Nephron (organoid): ENCODE data around the gene SLC25A20.

Source experiments
- H3K27ac Mint-ChIP-seq, 3 experiments: 2 replicates each; pipeline ENCODE4 v1.8.0; 2020; ENCODE audit warnings: mixed read lengths in 3 of 3, mild to moderate bottlenecking in 2 of 3, moderate library complexity in 1 of 3
- H3K27me3 Mint-ChIP-seq: 2 replicates; pipeline ENCODE4 v1.8.0; 2021; ENCODE audit warnings: low read depth, mild to moderate bottlenecking, moderate library complexity, mixed read lengths
- H3K36me3 Mint-ChIP-seq: 2 replicates; pipeline ENCODE4 v1.8.0; 2020; ENCODE audit warnings: low read depth, mixed read lengths
- H3K4me1 Mint-ChIP-seq: 2 replicates; pipeline ENCODE4 v1.8.0; 2020; ENCODE audit warnings: mixed read lengths
- H3K4me3 Mint-ChIP-seq, 3 experiments: 2 replicates each; pipeline ENCODE4 v1.8.0; 2020; ENCODE audit warnings: mild to moderate bottlenecking in 3 of 3, mixed read lengths in 3 of 3, moderate library complexity in 2 of 3
- H3K9me3 Mint-ChIP-seq: 2 replicates; pipeline ENCODE4 v1.8.0; 2020; ENCODE audit warnings: mixed read lengths
- TF ChIP-seq, protein P1 (sequence below), 3 experiments: fragments of 200-600 bp; sonication (generic); IDR thresholded peaks; one replicate each; pipeline ENCODE4 v1.5.0; 2021; ENCODE audit warnings: antibody characterized with exemption in 3 of 3; ENCODE audit not compliant: unreplicated experiment in 3 of 3

Gene SLC25A20

DNA sequence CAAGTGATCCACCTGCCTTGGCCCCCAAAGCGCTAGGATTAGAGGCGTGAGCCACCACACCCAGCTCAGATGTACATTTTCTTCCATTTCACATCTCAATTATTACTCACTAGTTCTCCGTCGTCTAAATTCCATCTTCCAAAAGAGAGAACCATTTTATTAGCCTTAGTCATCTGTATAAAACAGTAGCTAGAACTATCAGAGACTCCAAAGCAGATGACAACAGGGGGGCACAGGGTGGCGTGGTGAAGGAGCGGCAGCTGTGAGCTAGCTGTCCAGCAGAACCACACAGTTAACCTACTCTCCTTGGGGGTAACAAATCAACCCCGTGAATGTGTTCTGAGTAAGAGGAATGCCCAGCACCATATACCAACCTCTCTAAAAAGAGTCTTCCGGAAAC is 7.1 kb downstream of the SLC25A20 start:
- Mint-ChIP-seq H3K27me3 (no peaks in the 10 kb centered on the region), H3K9me3 (no peaks in the 10 kb centered on the region), H3K27ac (no peak overlapping the region), H3K36me3 (peaks cover 4% of the 10 kb centered on the region), H3K4me3 (no peak overlapping the region), H3K4me1 (peaks cover under 1% of the 10 kb centered on the region)
- TF ChIP-seq, protein P1, sequence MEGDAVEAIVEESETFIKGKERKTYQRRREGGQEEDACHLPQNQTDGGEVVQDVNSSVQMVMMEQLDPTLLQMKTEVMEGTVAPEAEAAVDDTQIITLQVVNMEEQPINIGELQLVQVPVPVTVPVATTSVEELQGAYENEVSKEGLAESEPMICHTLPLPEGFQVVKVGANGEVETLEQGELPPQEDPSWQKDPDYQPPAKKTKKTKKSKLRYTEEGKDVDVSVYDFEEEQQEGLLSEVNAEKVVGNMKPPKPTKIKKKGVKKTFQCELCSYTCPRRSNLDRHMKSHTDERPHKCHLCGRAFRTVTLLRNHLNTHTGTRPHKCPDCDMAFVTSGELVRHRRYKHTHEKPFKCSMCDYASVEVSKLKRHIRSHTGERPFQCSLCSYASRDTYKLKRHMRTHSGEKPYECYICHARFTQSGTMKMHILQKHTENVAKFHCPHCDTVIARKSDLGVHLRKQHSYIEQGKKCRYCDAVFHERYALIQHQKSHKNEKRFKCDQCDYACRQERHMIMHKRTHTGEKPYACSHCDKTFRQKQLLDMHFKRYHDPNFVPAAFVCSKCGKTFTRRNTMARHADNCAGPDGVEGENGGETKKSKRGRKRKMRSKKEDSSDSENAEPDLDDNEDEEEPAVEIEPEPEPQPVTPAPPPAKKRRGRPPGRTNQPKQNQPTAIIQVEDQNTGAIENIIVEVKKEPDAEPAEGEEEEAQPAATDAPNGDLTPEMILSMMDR (IDR thresholded peaks at IDR 0.05; ENCODE audit: unreplicated experiment in 3 of 3): no peak

DNA sequence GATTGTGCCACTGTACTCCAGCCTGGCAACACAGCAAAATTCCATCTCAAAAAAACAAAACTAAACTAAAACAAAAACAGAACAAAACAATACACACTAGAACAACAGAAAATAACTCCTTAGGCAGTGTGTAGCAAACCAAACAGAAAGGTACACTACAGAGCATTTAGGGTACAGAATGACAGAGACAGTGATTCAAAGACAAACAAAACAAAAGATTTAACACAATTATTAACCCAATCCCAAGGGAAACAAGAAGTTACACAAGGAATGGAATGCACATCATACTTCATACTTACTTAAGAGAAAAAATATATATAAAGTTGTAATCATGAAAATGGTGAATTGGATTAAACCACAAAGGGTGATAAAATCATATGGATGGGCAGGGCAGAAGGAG is 12.9 kb downstream of the SLC25A20 start:
- no peaks in the 10 kb centered on the region for H3K9me3 Mint-ChIP-seq
- H3K27ac Mint-ChIP-seq: no peak overlapping the region
- H3K4me1 Mint-ChIP-seq: no peaks in the 10 kb centered on the region

DNA sequence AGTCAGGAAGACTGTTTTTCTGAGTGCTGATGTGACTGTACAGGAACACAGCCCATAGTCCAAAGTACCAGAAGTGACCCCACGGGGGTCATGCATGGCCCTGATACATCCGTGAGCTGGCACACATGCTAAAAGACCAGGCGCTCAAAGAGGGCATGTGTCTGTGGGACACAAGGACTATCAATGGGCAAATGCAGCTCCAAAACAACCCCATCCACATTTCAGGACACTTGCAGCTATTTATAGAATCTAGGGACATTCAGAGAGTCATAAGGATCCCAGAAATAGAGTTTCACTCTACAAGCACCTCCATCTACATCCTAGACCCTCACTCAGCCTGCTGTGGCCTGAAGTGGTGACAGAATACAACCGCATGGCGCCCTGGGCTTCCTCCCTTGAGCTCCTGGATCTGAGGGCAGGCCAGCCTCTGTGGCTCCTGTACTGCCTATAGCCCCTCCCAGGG is 17.0 kb downstream of the SLC25A20 start:
- Mint-ChIP-seq H3K9me3 (no peaks in the 10 kb centered on the region), H3K27me3 (no peaks in the 10 kb centered on the region), H3K27ac (no peak overlapping the region), H3K4me1 (no peaks in the 10 kb centered on the region), H3K36me3 (peaks cover 8% of the 10 kb centered on the region), H3K4me3 (no peak overlapping the region)
- TF ChIP-seq, protein P1 (IDR thresholded peaks at IDR 0.05; ENCODE audit: unreplicated experiment in 3 of 3): no peak

More for the DNA sequence above, 12.9 kb downstream of the SLC25A20 start:
- H3K4me3 Mint-ChIP-seq: no peak overlapping the region
- TF ChIP-seq, protein P1 (IDR thresholded peaks at IDR 0.05; ENCODE audit: unreplicated experiment in 3 of 3): no peak
- H3K27me3 Mint-ChIP-seq: no peaks in the 10 kb centered on the region
- H3K36me3 Mint-ChIP-seq: peaks cover 8% of the 10 kb centered on the region

DNA sequence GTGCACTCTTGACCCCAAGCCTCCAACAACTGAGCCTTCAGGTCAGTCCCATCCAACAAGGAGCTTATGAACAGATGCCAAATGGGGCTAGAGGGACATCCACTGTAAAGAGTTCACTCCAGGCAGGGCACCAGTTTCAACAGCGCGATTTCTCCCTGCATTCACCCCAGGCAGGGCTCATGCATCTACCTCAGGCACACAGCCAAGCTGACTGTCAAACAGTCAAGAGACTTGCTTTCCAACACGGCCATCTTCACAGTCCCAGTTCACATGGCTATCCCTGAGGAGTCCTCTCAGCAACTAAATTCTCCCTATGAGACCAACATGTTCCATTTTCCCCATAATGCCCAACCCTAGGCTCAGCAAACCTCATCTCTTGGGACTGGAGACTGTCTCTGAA is 17.7 kb downstream of the SLC25A20 start:
- Mint-ChIP-seq H3K4me3 (no peak overlapping the region), H3K27ac (no peak overlapping the region), H3K9me3 (no peaks in the 10 kb centered on the region), H3K36me3 (peaks cover 8% of the 10 kb centered on the region), H3K27me3 (no peaks in the 10 kb centered on the region), H3K4me1 (no peaks in the 10 kb centered on the region)
- TF ChIP-seq, protein P1 (IDR thresholded peaks at IDR 0.05; ENCODE audit: unreplicated experiment in 3 of 3): no peak

DNA sequence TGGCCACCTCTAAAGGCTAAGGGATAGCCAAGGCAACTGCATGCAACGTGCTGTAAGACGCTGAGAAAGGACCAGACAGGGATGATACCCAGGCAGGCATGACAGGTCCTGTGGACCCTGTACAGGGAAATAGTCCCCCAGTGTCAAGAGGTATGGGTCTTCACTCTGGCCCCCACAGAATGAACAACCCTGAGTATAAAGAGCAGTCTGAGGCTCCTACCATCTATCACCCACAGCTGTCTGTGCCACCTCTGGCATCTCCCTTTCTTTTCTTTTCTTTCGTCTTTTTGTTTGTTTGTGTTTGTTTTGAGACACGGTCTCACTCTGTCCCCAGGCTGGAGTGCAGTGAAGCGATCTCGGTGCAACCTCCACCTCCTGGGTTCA is 18.7 kb downstream of the SLC25A20 start:
- Mint-ChIP-seq H3K4me1 (no peaks in the 10 kb centered on the region), H3K27me3 (no peaks in the 10 kb centered on the region), H3K9me3 (no peaks in the 10 kb centered on the region), H3K27ac (no peak overlapping the region), H3K4me3 (no peak overlapping the region), H3K36me3 (peaks cover 8% of the 10 kb centered on the region)
- TF ChIP-seq, protein P1 (IDR thresholded peaks at IDR 0.05; ENCODE audit: unreplicated experiment in 3 of 3): no peak

DNA sequence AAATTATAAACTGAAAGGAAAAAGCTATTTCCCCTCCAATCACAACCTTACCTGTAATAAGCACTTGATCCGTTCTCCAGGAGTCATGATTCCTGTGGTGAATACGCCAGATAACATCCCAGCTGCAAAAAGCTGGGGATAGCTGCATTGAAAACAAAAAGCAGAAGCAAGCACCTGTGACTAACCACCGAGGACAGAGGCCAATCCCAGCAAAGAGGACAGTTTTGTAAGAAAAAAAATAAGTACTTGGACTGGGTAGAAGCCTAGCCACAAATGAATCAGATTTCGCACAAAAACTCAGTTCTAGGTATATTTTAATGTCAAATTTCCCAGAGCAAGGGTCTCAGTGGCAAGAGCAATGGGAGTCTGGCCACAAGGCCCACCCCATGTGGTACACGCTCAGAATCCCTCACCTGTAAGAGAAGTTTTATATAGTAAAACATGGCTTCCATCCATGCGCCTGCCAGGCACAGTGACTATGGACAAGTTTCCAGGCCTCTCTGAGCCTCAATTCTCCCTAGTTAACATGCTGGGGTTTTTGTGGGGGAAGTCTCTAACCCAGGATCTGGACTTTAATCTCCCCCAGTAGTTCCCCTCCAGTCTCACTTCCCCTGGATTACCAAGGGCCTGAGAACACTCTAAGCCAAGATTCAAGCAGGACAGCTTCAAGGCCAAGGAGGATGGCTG is 19.2 kb downstream of the SLC25A20 start:
- Mint-ChIP-seq H3K9me3 (no peaks in the 10 kb centered on the region), H3K4me3 (no peak overlapping the region), H3K27me3 (no peaks in the 10 kb centered on the region), H3K4me1 (no peaks in the 10 kb centered on the region), H3K36me3 (peaks cover 4% of the 10 kb centered on the region), H3K27ac (no peak overlapping the region)
- TF ChIP-seq, protein P1 (IDR thresholded peaks at IDR 0.05; ENCODE audit: unreplicated experiment in 3 of 3): no peak
